Ascending aorta (tissue), 2 donors: ENCODE measurements around the gene ADH5. TPM values are rescaled to one million over a fixed set of nuclear protein-coding genes. Genes with fewer than 3 reads are reported as not detected.
A peak's percentile ranks its signal among the peaks of the same experiment; 100 is the strongest.

ENCODE experiments used
- DNase-seq, 2 donors: peaks; one replicate each; pipeline ENCODE4 v3.0.0-alpha.2; 2019; ENCODE audit warnings: low spot score in 2 of 2
- H3K27ac ChIP-seq, 2 donors: fragments of 200-600 bp; sonication (generic); one replicate each; pipeline ENCODE4 v1.5.1; 2016 to 2017; ENCODE audit warnings: mild to moderate bottlenecking in 1 of 2
- H3K27me3 ChIP-seq: fragments of 200-600 bp; sonication (generic); one replicate; pipeline ENCODE4 v1.5.1; 2017
- H3K36me3 ChIP-seq, 2 donors: fragments of 200-600 bp; sonication (generic); one replicate each; pipeline ENCODE4 v1.5.1; 2016
- H3K4me1 ChIP-seq, 2 donors: fragments of 200-600 bp; sonication (generic); one replicate each; pipeline ENCODE4 v1.5.1; 2016 to 2017; ENCODE audit warnings: mild to moderate bottlenecking in 1 of 2
- H3K4me3 ChIP-seq, 2 donors: fragments of 200-600 bp; sonication (generic); one replicate each; pipeline ENCODE4 v1.5.1; 2016 to 2017; ENCODE audit warnings: mild to moderate bottlenecking in 1 of 2
- H3K9me3 ChIP-seq, 2 donors: fragments of 200-600 bp; sonication (generic); one replicate each; pipeline ENCODE4 v1.5.1; 2016
- intact Hi-C: fragments of 100-400 bp; cut with DNase I; formaldehyde crosslinking; loops from one replicate; pipeline ENCODE4 v1.15.1; 2023
- total RNA-seq: library from RNA; depleted of rRNA; stranded (reverse); fragments of >200 nt; gene quantifications from one replicate; pipeline ENCODE4 v1.1.0, GENCODE V29; 2016
- TF ChIP-seq, protein P1 (sequence below), 3 experiments: fragments of 200-600 bp in 2 of 3; fragments of 450-650 bp in 1 of 3; sonication (generic) in 2 of 3; IDR thresholded peaks; one replicate each; pipeline ENCODE4 v1.5.1; 2016 to 2019; ENCODE audit warnings: antibody characterized with exemption in 3 of 3, mild to moderate bottlenecking in 1 of 3, moderate library complexity in 1 of 3

Gene ADH5
- total RNA-seq, 1 donor from 2014 or later: 93.4 TPM

DNA sequence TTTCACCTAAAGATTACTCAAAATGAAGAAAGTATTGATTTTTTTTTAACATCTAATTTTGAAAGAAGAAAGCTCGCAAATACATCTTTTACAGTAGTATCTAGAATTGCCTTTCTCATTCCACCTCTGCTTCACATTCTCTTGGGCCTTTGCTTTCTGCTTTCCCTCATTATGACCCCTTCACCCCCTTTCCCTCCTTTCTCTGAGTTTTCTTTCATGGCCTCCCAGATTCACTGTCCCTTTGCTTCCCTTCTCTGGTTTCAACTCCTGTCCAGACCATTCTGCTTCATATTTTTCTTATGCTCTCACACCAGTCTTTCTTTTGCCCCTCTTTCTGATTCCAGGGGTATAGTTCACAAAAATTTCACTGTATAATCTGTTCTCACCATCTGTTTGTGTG, 29.0 kb downstream of the ADH5 start:
- no peaks in the 10 kb centered on the region for H3K27me3 ChIP-seq
- intact Hi-C loops: loop anchor here (5.0 kb wide), 3 partner anchors 132 to 592 kb away; partner anchors contain the start of gene EIF4E
- H3K9me3 ChIP-seq: no peaks in the 10 kb centered on the region
- peaks cover 14 to 44% of the 10 kb centered on the region in 2 donors for H3K36me3 ChIP-seq
- no peak for DNase-seq
- H3K4me3 ChIP-seq: no peak overlapping the region
- H3K27ac ChIP-seq: peak overlapping the region in 1 of 2 donors; percentile 59
- TF ChIP-seq, protein P1, sequence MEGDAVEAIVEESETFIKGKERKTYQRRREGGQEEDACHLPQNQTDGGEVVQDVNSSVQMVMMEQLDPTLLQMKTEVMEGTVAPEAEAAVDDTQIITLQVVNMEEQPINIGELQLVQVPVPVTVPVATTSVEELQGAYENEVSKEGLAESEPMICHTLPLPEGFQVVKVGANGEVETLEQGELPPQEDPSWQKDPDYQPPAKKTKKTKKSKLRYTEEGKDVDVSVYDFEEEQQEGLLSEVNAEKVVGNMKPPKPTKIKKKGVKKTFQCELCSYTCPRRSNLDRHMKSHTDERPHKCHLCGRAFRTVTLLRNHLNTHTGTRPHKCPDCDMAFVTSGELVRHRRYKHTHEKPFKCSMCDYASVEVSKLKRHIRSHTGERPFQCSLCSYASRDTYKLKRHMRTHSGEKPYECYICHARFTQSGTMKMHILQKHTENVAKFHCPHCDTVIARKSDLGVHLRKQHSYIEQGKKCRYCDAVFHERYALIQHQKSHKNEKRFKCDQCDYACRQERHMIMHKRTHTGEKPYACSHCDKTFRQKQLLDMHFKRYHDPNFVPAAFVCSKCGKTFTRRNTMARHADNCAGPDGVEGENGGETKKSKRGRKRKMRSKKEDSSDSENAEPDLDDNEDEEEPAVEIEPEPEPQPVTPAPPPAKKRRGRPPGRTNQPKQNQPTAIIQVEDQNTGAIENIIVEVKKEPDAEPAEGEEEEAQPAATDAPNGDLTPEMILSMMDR (IDR thresholded peaks at IDR 0.05): no peak
- H3K4me1 ChIP-seq: peaks cover 0 to 11% of the 10 kb centered on the region in 2 donors

- Histone ChIP-seq H3K9me3 (no peaks in the 10 kb centered on the region), H3K4me3 (no peak overlapping the region), H3K27me3 (no peaks in the 10 kb centered on the region), H3K4me1 (peaks cover 0 to 11% of the 10 kb centered on the region in 2 donors), H3K36me3 (peaks cover 14 to 40% of the 10 kb centered on the region in 2 donors), H3K27ac (no peak overlapping the region)
- intact Hi-C loops: loop anchor here (5.0 kb wide), 3 partner anchors 131 to 591 kb away; partner anchors contain the start of gene EIF4E
- TF ChIP-seq, protein P1 (IDR thresholded peaks at IDR 0.05): no peak
- DNase-seq: no peak
These were observed 30.4 kb downstream of the ADH5 start for GRCh38 chr4:99058228-99058627.

- intact Hi-C loops: no loop called here
- Histone ChIP-seq H3K27me3 (no peaks in the 10 kb centered on the region), H3K27ac (no peak overlapping the region), H3K4me3 (no peak overlapping the region), H3K36me3 (peaks cover 18 to 47% of the 10 kb centered on the region in 2 donors), H3K4me1 (peaks cover 0 to 9% of the 10 kb centered on the region in 2 donors), H3K9me3 (no peaks in the 10 kb centered on the region)
- no peak for DNase-seq
- TF ChIP-seq, protein P1 (IDR thresholded peaks at IDR 0.05): no peak
These were observed 34.1 kb downstream of the ADH5 start for GRCh38 chr4:99054428-99054994.

DNA sequence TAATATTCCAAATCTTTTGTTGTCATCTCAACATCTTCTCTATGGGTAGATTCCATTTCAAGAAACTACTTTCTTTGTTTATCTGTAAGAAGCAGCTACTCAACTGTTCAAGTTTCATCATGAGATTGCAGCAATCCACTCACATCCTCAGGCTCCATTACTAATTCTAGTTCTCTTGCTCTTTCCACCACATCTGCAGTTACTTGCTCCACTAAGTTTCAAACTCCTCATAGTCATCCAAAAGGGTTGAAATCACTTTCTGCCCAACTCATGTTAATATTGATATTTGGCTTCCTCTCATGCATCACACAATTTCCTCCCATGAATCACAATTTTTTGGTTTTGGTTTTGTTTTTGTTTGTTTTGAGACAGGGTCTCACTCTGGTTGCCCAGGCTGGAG, 35.7 kb downstream of the ADH5 start:
- Histone ChIP-seq H3K27ac (no peak overlapping the region), H3K4me1 (peaks cover 0 to 9% of the 10 kb centered on the region in 2 donors), H3K36me3 (peaks cover 12 to 45% of the 10 kb centered on the region in 2 donors), H3K4me3 (no peak overlapping the region), H3K9me3 (no peaks in the 10 kb centered on the region), H3K27me3 (no peaks in the 10 kb centered on the region)
- intact Hi-C loops: no loop called here
- no peak for DNase-seq
- TF ChIP-seq, protein P1 (IDR thresholded peaks at IDR 0.05): no peak

- DNase-seq: no peak
- H3K27ac ChIP-seq: no peak overlapping the region
- H3K9me3 ChIP-seq: no peaks in the 10 kb centered on the region
- no peak overlapping the region for H3K4me3 ChIP-seq
- peaks cover 0 to 2% of the 10 kb centered on the region in 2 donors for H3K4me1 ChIP-seq
- intact Hi-C loops: no loop called here
- TF ChIP-seq, protein P1 (IDR thresholded peaks at IDR 0.05): peak in 1 of 3 experiments; percentile 12
- H3K36me3 ChIP-seq: peaks cover 3 to 65% of the 10 kb centered on the region in 2 donors
- H3K27me3 ChIP-seq: no peaks in the 10 kb centered on the region
These were observed 40.9 kb downstream of the ADH5 start for GRCh38 chr4:99047710-99048109.
